Measurements from ENCODE around the gene CKMT1B.
"Not testable (repeated sequence)": the region's sequence is repeated elsewhere in the genome, so short reads cannot be mapped to it uniquely, and the experiment has no call there.

CKMT1B gene

GRCh38 chr15:43638464-43639204 is 44.8 kb downstream of the CKMT1B start:
- DNase-seq, result not testable (repeated sequence)

All from islet precursor cell (in vitro differentiated cells).